HUES48 (cell line): Measurements from ENCODE around the gene SLC39A9.
A peak's percentile ranks its signal among the peaks of the same experiment; 100 is the strongest.

Experiments used
- H3K27ac ChIP-seq: one replicate; pipeline ENCODE4 v1.7.0; 2013; ENCODE audit warnings: low read depth, low read length, inconsistent platforms
- H3K27me3 ChIP-seq: 2 replicates; pipeline ENCODE4 v1.6.1; 2013; ENCODE audit warnings: mild to moderate bottlenecking, low read length; ENCODE audit not compliant: control insufficient read depth, insufficient read depth
- H3K36me3 ChIP-seq: 2 replicates; pipeline ENCODE4 v1.6.1; 2013; ENCODE audit warnings: low read length; ENCODE audit not compliant: control insufficient read depth, insufficient read depth
- H3K4me1 ChIP-seq: 2 replicates; pipeline ENCODE4 v1.6.1; 2013; ENCODE audit warnings: mild to moderate bottlenecking, low read length; ENCODE audit not compliant: control insufficient read depth, insufficient read depth
- H3K4me3 ChIP-seq: 2 replicates; pipeline ENCODE4 v1.5.1; 2013; ENCODE audit warnings: mild to moderate bottlenecking, low read depth, low read length
- H3K9ac ChIP-seq: 2 replicates; pipeline ENCODE4 v1.6.1; 2013; ENCODE audit warnings: mild to moderate bottlenecking, low read depth, low read length, moderate library complexity
- H3K9me3 ChIP-seq: 2 replicates; pipeline ENCODE4 v1.6.1; 2013; ENCODE audit warnings: low read length; ENCODE audit not compliant: control insufficient read depth, insufficient read depth

The SLC39A9 gene, protein sequence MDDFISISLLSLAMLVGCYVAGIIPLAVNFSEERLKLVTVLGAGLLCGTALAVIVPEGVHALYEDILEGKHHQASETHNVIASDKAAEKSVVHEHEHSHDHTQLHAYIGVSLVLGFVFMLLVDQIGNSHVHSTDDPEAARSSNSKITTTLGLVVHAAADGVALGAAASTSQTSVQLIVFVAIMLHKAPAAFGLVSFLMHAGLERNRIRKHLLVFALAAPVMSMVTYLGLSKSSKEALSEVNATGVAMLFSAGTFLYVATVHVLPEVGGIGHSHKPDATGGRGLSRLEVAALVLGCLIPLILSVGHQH

DNA sequence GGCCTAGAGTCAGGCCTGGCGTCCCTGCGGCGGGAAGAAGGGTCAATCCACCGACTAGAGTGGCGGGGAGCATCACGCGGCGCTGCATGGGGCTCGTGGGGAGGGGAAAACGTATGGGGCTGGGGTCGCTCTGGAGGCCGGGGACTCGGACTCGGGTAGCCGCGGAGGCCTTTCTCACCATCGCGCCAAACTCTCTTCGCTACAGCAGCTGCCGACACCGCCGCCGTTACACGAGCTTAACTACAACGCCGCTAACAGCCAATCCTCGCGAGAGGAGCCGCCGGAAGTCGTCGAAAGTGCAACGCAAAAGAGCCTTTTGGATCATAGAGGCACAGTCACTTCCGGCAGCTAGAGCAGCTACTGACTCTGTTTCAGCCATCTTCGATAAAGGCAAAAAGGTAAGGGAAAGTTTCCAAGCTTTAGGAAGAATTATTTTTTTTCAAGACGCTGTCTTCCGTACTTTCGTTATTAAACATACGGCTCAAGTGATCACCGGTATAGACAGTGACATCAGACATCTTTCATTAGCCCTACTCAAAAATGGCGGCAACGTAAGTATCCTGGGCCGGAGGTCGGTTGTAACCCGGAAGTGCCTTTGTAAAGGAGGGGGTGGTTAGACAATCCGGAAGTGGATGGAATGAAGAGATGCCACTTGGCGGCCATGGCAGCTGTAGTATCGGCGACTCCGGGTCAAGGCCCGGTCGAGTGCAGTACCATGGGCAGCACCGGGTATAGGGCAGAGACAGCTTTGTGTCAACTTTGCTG, at the start of gene SLC39A9, which contains the start of gene ERH:
Gene SLC39A9 (plus strand): TSS at position 640 of the 765 bp plus-strand sequence. CDS start 678 bp downstream, outside the sequence.
Gene ERH (minus strand): TSS at position 247 of the 765 bp plus-strand sequence. CDS start 66 bp downstream, at position 181.
- H3K4me1 ChIP-seq = peaks cover 15% of the 10 kb centered on the region
- peak within 1 kb of the TSS; percentile 94 for H3K9ac ChIP-seq
- H3K36me3 ChIP-seq = peaks cover 35% of the 10 kb centered on the region

DNA sequence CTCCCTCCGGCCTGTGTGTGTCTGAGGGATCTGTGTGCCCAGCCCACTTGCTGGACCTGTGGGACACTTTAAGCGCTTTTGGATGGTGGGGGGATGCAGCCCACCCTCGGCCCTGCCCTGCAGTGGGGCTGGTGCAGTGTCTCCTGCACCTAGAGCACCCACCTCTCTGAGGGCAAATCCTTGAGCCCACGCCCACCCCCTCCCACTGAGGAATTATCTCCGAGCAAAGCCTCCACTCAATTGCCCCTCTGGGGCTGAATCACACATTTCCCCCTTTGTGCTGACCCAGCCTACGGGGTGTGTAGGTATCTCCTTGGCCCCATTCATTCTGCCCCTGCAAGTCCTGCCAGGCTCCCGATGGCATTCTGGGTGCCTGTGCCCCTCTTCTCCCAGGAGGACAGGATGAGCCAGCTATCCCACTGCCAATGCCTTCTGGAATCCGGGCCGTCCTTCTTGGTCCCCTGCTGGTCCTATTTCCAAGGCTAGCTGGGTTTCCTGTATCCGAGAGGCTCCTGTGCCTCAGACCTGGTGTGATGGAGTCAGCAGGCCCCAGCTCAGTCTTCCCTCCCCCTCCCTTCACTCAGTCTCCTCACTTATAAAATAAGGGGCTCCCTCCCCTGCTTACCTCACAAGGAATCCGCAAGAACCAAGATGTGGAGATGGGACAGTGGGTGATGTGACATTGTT, 49.3 kb upstream of the SLC39A9 start:
- Histone ChIP-seq H3K9ac (no peak overlapping the region), H3K4me1 (peaks cover 6% of the 10 kb centered on the region; the same call in 1 of the 2 replicates), H3K27me3 (no peaks in the 10 kb centered on the region), H3K4me3 (no peak overlapping the region), H3K36me3 (no peaks in the 10 kb centered on the region), H3K9me3 (no peaks in the 10 kb centered on the region), H3K27ac (no peak overlapping the region)

More for the DNA sequence above, at the start of gene SLC39A9, which contains the start of gene ERH:
- Histone ChIP-seq H3K27ac (peak within 1 kb of the TSS; percentile 95), H3K9me3 (no peaks in the 10 kb centered on the region), H3K4me3 (peak within 1 kb of the TSS; percentile 95), H3K27me3 (no peaks in the 10 kb centered on the region)

DNA sequence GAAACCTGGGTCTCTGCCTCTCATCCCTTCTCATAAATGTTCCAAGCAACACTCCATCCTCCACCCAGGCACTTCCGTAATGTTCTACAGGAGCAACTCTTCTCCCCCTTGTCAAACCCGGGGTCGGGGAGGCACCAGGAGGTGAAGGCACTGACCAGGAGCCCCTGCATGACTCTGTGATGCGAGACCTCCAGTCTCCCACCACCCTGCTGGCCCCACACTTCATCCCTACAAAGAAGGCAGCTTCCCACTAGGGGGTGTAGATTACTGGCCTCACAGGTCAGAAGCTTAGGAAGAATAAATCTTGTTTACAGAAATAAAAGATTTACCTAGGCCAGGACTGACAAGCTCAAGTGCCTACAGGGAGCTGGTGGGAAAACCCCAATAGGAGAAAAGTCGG, 47.6 kb upstream of the SLC39A9 start:
- no peaks in the 10 kb centered on the region for H3K9me3 ChIP-seq
- H3K27ac ChIP-seq = no peak overlapping the region
- H3K4me3 ChIP-seq = no peak overlapping the region
- no peak overlapping the region for H3K9ac ChIP-seq
- peaks cover 6% of the 10 kb centered on the region; the same call in 1 of the 2 replicates for H3K4me1 ChIP-seq
- H3K27me3 ChIP-seq = no peaks in the 10 kb centered on the region
- no peaks in the 10 kb centered on the region for H3K36me3 ChIP-seq

DNA sequence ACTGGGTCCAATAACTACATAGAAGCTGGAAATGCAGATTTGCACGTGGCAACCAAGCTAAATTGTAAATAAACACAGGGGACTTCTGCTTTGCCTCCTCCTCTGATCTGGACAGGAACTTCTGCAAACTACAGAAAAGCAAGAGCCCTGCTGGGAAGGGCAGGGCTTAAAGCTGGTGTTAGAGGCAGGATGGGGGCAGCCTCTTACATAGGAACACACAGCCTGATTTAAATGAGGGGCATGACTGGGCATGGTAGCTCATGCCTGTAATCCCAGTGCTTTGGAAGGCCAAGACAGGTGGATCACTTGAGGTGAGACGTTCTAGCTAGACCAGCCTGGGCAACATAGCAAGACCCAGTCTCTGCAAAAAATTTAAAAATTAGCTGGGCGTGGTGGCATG, 47.1 kb upstream of the SLC39A9 start:
- Histone ChIP-seq H3K9ac (no peak overlapping the region), H3K4me1 (peaks cover 5% of the 10 kb centered on the region; the same call in 1 of the 2 replicates), H3K27ac (no peak overlapping the region), H3K9me3 (no peaks in the 10 kb centered on the region), H3K36me3 (no peaks in the 10 kb centered on the region), H3K4me3 (no peak overlapping the region), H3K27me3 (no peaks in the 10 kb centered on the region)

DNA sequence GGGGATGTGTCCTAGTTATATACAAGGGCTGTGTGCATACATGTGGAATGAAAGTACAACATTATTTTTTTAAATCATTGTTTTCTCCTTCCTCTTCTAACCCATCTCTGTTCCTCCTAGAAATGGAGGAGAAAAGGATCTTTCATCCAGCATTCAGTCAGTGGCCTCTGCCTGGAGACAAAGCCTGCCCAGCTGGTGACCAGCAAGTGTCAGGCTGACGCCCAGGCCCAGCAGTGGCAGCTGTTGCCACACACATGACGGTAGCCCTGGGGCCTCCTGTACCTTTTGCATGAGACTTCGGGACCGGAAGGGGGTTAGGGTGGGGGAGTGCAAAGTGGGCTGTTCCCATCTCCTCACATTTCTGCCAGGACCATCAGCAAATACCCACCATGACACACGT, 46.6 kb upstream of the SLC39A9 start:
- H3K9me3 ChIP-seq = no peaks in the 10 kb centered on the region
- H3K27ac ChIP-seq = no peak overlapping the region
- H3K36me3 ChIP-seq = no peaks in the 10 kb centered on the region
- no peak overlapping the region for H3K4me3 ChIP-seq
- no peak overlapping the region for H3K9ac ChIP-seq
- H3K4me1 ChIP-seq = peaks cover 3% of the 10 kb centered on the region; the same call in 1 of the 2 replicates
- no peaks in the 10 kb centered on the region for H3K27me3 ChIP-seq

DNA sequence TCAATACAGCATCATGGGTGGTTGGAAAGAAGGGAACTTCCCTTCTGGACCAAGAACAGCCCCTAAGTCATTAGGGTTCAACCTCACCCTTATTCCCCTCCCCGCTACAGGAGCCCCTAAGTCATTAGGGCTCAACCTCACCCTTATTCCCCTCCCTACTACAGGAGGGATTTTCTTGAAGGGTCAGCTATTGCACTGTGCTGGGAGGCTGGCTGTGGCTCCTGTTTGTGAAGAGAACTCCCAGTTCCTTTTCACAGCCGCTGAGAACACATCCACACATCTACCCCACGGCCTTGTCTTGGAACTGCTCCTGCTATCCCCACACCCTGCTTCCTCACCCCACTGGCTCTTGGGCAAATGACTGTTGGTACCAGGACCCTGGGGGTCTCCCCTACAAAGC, 45.3 kb upstream of the SLC39A9 start:
- H3K4me3 ChIP-seq = no peak overlapping the region
- no peak overlapping the region for H3K9ac ChIP-seq
- H3K36me3 ChIP-seq = no peaks in the 10 kb centered on the region
- H3K27me3 ChIP-seq = no peaks in the 10 kb centered on the region
- H3K9me3 ChIP-seq = no peaks in the 10 kb centered on the region
- peaks cover 3% of the 10 kb centered on the region; the same call in 1 of the 2 replicates for H3K4me1 ChIP-seq
- no peak overlapping the region for H3K27ac ChIP-seq

DNA sequence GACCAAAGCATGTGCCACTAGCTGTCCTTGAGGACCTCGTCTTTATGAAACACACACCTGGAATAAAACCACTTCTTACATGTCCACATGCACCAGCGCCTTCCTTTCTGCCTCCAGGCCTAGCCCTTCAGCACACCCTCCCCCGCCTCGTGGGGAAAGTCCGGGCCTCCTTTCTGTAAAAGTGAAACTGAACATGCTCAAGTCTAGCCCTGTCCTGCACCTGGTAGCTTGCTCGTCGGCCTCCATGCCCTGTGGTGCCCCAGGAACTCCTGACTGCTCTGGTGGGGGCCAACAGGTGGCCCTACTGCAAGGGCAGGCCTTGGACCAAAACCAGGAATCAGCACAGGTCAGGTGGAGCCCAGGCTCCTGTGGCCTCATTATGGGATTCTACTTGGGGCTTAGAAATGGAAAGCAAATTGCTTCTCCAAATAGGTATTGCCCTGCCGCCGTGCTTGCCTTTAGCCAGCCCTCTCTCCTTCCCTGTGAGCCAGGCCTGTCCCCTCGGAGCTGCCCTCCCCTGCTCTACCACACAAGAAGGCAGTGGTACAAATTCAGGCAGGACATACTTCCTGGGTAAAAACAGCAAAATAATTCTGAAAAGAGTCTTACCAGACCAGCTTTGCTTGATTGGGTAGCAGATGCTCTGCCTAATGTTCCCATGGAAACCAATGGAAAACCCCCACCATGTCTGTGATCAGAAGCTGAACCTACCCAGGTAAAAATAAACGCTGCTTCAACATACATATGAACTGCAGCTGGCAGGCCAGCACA, 43.9 kb upstream of the SLC39A9 start:
- Histone ChIP-seq H3K27me3 (no peaks in the 10 kb centered on the region), H3K27ac (no peak overlapping the region), H3K4me1 (peaks cover 3% of the 10 kb centered on the region; the same call in 1 of the 2 replicates), H3K4me3 (no peak overlapping the region), H3K36me3 (no peaks in the 10 kb centered on the region), H3K9ac (no peak overlapping the region), H3K9me3 (no peaks in the 10 kb centered on the region)

DNA sequence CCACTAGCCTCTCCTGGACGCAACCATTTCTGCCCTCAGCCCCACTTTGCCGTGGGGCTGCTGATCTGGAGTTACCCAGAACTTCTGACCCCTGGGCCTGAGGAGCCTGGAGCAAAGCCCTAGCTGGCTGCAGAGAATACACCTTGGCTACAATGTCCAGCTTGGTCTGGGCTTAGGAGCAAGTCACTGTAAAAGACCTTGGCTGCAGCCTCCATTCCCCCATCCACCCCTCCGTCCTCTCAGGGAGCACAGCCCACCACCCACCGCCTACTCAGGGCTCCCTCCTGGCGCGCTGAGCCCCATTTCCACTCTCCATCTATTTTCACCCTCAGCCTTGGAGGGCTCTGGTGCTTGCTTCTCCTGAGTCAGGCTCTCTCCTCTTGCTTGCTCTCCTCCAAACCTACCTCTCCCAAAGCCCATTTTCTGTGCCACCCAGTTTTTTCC, 43.3 kb upstream of the SLC39A9 start:
- no peak overlapping the region for H3K4me3 ChIP-seq
- no peak overlapping the region for H3K27ac ChIP-seq
- H3K9ac ChIP-seq = no peak overlapping the region
- no peaks in the 10 kb centered on the region for H3K9me3 ChIP-seq
- H3K4me1 ChIP-seq = peaks cover 3% of the 10 kb centered on the region; the same call in 1 of the 2 replicates
- H3K27me3 ChIP-seq = no peaks in the 10 kb centered on the region
- H3K36me3 ChIP-seq = no peaks in the 10 kb centered on the region

DNA sequence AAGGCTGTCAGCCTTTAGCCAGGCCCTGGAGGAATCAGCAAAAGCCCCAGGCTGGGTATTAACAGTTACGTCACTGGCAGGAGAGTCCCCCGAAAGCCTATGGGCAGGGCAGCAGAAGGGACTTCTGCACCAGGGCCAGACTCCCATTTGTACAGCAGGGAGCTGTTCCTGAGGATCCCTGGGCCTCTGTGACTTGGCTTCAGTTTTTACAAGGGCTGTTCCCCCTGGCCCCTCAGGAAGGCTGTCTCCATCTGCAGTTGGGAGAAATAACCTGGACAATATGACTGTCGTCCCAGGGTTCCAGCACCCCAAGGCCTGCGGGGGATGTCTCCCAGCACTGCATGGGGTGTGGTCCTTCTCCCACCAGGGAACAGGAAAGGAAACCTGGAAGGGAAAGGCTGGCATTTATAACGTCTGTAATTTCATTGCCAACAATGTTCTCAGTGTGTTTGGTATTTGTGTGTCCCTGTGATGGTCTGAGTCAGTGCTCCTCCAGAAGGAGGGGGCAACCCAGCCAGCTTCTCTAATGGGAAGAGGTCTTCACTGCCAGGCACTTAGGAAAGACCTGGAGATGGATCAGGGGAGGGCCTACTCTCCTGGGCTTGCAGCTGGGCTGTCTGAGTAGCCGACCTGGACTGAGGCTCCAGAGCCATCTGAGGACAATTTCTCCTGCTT, 42.7 kb upstream of the SLC39A9 start:
- Histone ChIP-seq H3K36me3 (no peaks in the 10 kb centered on the region), H3K9me3 (no peaks in the 10 kb centered on the region), H3K4me3 (no peak overlapping the region), H3K27ac (no peak overlapping the region), H3K9ac (no peak overlapping the region), H3K4me1 (peaks cover 3% of the 10 kb centered on the region; the same call in 1 of the 2 replicates), H3K27me3 (no peaks in the 10 kb centered on the region)
